HG02852 (cell line): ENCODE measurements around the gene PIAS4.
"Not testable (repeated sequence)": the region's sequence is repeated elsewhere in the genome, so short reads cannot be mapped to it uniquely, and the experiment has no call there.

Source experiments
- ATAC-seq: cut with Tn5 transposase; IDR thresholded peaks from one replicate; pipeline ENCODE4 v1.9.1; 2021; ENCODE audit warnings: mild to moderate bottlenecking, moderate library complexity; ENCODE audit not compliant: unreplicated experiment

PIAS4 gene

DNA sequence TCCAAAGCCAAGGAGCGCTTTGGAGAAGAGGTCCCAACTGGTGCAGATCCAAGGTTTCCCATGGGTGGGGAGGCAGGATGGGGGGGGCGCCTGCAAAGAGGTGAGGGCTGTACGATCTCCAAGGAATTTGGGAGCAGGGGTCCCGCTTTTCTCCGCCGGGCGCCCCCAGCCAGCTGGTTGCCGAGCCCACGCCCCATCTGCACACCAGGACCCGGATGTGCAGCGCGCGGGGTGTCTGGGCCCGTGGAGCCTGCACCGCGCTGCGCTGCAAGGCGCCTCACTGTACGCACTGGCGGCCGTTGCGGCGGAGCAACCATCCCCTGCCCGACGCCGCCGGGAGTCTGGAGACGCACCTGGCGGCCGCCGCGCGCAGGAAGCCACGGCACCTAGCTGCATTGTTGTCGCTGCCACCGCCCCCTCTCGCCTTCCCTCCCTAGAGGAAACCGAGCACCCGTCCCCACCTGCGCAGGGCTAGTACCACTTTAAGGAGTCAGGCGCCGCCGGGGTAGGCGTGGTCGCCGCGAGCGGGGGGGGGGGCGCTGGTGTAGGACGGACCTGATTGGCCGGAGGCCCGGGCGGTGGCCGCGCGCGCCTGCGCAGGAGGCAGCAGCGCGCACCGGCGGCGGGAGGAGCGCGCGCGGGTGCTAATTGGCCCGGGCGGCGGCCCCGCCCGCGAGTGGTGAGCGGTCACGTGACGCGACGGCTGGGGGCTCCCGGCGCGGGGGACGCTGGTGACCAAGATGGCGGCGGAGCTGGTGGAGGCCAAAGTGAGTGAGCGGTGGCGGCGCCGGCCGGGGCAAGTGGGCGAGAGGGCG lies at the start of gene PIAS4:
TSS of gene PIAS4 (plus strand) at position 716 of the 815 bp plus-strand sequence. CDS start at position 741, 25 bp downstream.
- ATAC-seq = peak; percentile 78

- no peak for ATAC-seq
These were observed 48.4 kb upstream of the PIAS4 start for GRCh38 chr19:3958836-3959765.

GRCh38 chr19:3959766-3960131 lies 47.8 kb upstream of the PIAS4 start:
- ATAC-seq = no peak

DNA sequence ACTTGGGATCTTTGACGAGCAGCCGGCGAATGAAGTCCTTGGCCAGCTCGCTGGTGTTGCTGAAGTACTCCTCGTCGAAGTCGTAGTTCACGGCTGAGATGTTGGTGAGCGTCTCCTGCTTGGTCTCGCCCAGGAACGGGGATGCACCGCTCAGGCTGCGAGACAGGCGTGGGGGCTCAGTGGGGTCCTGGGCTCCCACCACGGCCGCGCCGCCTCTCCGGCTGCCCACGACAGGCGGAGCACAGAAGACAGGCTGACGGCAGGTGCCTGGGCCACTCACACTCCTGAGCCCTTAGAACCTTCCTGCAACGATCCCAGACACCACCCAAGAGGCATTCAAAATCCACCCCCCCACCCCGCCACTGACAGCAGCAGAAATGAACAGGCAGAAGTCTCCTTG lies 46.5 kb upstream of the PIAS4 start:
- ATAC-seq = no peak

- no peak for ATAC-seq
These were observed 43.9 kb upstream of the PIAS4 start for GRCh38 chr19:3963458-3964255.

GRCh38 chr19:3964256-3965194 lies 43.0 kb upstream of the PIAS4 start:
- ATAC-seq = no peak

DNA sequence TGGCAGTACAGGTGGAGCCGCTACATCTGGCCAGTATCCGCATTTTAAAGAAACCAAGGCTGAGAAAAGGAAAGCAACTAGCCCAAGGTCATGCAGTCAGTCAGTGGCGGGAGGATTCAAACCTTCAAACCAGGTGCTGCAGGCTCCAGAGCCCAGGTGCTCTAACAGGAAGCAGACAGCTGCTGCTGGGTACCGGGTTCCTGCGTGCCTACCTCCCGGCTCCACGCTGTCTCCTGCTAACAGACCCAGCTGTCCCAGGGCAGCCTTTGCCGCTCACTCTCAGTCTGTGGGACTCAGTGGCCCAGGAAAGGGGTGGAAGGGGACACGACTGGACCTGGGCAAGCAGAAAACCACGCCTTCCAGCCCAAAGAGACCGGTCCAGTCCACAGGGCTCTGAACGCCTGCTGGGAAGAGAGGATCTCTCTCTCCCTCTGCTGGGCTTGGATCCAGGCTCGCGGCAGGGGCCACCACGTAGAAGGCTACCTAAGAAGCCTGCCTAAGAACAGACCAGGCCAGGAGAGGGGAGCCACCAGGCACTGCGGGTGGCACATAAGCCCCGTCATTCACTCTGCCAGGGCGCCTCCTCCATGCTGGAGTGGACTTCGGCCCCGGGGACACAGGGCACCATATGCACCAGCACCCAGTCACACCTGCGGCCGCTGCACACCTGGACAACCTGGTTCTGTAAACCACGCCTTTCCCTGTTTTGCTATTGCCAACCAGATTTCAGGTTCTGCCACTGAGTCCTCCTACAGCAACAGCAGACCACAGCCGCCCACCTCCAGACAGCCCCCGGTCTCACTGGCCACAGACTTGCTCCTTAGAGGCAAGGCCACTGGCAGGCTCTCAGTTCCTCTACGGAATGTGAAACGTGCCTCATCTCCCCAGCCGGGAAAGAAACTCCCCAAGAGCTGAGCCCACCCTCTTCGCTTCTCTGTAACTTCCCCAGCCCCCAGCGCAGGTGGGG lies 41.2 kb upstream of the PIAS4 start:
- ATAC-seq = no peak

- not testable (repeated sequence) for ATAC-seq
These were observed 39.6 kb upstream of the PIAS4 start for GRCh38 chr19:3967983-3968382.

DNA sequence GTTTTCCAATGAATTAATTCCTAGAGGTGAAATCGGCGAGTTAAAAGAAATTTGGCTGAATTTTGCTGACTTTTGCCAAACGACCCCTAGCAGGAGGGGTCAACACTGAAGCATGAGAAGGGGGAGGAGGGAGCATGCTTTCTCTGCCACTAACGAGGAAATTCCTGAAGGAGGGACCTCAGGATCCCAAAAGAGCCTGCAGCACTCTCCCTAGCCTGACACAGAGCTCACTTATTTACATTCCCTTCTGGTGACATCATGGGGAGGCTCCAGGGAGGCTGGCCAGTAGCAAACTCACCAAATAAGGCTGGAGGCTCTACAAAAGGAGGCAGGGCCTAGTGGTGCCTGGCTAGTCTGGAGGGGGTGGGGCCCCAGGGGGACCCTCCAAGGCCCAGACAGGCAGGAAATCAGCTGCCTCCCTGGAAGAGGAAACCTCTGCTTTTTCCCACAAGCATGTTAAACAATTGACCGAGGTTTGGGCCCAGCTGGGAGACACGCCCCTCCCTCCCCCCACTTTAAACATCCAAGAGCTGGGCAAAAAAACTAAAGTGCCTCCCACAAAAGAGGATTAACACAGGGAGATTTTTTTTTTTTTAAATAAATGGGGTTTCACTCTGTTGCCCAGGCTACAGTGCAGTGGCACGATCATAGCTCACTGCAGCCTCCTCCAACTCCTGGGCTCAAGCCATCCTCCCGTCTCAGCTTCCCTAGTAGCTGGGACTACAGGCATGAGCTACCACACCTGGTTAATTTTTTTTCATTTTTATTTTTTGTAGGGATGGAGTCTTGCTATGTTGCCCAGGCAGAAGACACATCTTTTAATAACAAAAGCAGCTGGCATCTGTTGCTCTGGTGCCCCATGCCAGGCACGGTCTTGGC lies 38.7 kb upstream of the PIAS4 start:
- no peak for ATAC-seq

DNA sequence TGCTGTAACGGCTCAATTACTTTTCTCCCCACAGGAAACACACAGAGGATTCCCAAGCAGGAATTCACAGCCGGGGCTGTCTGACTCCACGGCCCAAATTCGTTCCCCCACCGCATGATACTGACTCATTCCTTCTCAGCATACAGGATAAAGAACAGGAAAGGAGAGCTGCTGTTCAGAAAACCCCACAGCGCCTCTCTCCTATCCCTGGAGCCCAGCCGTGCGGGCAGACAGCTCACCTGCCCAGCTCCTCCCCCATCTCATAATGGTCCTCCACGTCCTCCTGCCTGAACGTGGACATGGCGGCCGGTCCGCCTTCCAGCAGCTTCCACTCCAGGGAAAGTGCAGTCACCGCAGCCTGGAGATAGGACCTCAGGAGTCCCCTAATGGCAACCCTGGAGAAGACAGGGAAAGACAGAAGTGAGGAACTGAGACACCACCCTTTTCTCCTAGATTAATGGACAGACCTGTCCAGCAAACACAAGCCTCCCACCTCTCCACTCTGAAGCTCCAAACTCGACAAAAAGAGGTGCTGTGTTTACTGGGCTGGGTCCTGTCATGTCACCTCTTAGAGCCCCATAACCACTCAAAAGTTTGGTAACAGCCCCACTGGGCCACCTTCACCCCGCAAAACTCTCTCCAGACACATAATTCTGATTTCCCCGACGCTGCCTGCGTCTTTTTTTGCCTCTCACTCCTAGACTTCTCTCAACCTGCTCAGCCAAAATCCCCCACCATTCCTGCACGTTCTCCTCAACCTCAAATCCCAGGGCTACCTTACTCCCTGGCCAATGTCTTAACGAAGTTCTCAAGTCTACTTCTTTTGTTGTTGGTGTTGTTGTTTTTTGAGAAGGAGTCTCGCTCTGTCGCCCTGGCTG lies 37.9 kb upstream of the PIAS4 start:
- no peak for ATAC-seq

- no peak for ATAC-seq
These were observed 37.2 kb upstream of the PIAS4 start for GRCh38 chr19:3970313-3970807.

- ATAC-seq = peak; percentile 90
These were observed 36.5 kb upstream of the PIAS4 start, which contains the start of gene DAPK3 for GRCh38 chr19:3970808-3971598. TSS of gene DAPK3 (minus strand) at chr19:3971099. CDS start at chr19:3969735, 1,364 bp downstream.

- ATAC-seq = no peak
These were observed 32.4 kb upstream of the PIAS4 start for GRCh38 chr19:3975144-3975543.

DNA sequence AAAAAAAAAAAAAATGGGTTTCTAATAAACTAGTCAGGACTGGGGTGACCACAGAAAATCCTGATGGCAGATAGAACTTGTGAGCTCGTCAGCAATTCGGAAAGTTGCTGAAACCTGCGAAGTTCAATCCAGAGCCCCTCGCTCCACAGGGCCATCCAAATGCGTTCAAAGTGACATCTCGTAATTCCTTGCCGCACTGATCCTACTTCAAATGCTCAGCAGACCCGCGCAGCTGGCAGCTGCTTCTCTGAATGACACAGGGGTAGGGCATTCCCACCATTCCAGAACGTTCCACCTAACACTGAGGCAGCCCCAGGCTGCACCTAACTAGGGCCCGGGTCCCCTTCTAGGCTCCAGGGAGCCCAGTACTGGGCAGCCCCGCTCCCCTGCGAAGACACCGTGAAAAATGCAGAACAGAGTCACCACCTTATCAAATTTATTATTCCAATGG lies 31.9 kb upstream of the PIAS4 start:
- no peak for ATAC-seq

GRCh38 chr19:3976495-3977241 lies 30.9 kb upstream of the PIAS4 start:
- ATAC-seq = no peak
